Mesothelial cell of epicardium (in vitro differentiated cells): ENCODE data around the gene SMIM11. TPM values are rescaled to one million over a fixed set of nuclear protein-coding genes. Genes with fewer than 3 reads are reported as not detected.

ENCODE experiments used
- DNase-seq, 2 experiments: peaks; one replicate each; pipeline ENCODE4 v3.0.0; 2021; ENCODE audit warnings: low spot score in 2 of 2; ENCODE audit not compliant: unreplicated experiment in 2 of 2
- H3K27ac Mint-ChIP-seq: 2 replicates; pipeline ENCODE4 v1.8.0; 2021; ENCODE audit warnings: mixed read lengths
- H3K27me3 Mint-ChIP-seq: 2 replicates; pipeline ENCODE4 v1.8.0; 2021; ENCODE audit warnings: low read depth, mixed read lengths
- H3K36me3 Mint-ChIP-seq: 2 replicates; pipeline ENCODE4 v1.8.0; 2021; ENCODE audit warnings: mixed read lengths
- H3K4me1 Mint-ChIP-seq: 2 replicates; pipeline ENCODE4 v1.8.0; 2021; ENCODE audit warnings: mixed read lengths
- H3K4me3 Mint-ChIP-seq: 2 replicates; pipeline ENCODE4 v1.8.0; 2021; ENCODE audit warnings: mild to moderate bottlenecking, moderate library complexity, mixed read lengths
- H3K9me3 Mint-ChIP-seq: 2 replicates; pipeline ENCODE4 v1.8.0; 2021; ENCODE audit warnings: mixed read lengths
- total RNA-seq: library from RNA; stranded (reverse); gene quantifications from 3 replicates; pipeline ENCODE4 v1.2.1, GENCODE V29; 2021
- TF ChIP-seq, protein P1 (sequence below): fragments of 200-600 bp; sonication (generic); IDR thresholded peaks from one replicate; pipeline ENCODE4 v1.5.0; 2021; ENCODE audit warnings: antibody characterized with exemption; ENCODE audit not compliant: unreplicated experiment

Gene SMIM11
- total RNA-seq, 1 donor from 2014 or later: 16.9 TPM

DNA sequence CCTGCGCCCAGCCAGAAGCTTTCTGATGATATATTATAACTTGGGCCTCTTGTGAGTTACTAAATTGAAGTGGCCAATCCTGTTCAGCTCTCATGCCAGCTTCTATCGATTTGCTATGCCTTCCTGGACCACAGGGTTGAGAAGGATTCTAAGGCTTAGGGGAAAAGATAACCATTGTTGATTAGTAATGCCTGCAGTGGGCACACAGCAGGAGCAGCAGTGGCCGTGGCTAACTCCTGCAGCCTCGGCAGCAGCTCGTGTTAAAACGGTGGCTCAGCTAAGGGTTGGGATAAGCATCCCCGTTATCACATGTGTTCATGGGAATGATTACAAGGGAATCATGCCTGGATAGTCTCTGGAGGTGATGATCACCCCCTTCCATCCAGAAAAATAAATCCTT lies 32.0 kb upstream of the SMIM11 start:
- Mint-ChIP-seq H3K4me1 (peaks cover 12% of the 10 kb centered on the region), H3K27ac (no peak overlapping the region), H3K4me3 (no peak overlapping the region), H3K9me3 (peaks cover 3% of the 10 kb centered on the region), H3K36me3 (peaks cover 2% of the 10 kb centered on the region), H3K27me3 (no peaks in the 10 kb centered on the region)
- TF ChIP-seq, protein P1, sequence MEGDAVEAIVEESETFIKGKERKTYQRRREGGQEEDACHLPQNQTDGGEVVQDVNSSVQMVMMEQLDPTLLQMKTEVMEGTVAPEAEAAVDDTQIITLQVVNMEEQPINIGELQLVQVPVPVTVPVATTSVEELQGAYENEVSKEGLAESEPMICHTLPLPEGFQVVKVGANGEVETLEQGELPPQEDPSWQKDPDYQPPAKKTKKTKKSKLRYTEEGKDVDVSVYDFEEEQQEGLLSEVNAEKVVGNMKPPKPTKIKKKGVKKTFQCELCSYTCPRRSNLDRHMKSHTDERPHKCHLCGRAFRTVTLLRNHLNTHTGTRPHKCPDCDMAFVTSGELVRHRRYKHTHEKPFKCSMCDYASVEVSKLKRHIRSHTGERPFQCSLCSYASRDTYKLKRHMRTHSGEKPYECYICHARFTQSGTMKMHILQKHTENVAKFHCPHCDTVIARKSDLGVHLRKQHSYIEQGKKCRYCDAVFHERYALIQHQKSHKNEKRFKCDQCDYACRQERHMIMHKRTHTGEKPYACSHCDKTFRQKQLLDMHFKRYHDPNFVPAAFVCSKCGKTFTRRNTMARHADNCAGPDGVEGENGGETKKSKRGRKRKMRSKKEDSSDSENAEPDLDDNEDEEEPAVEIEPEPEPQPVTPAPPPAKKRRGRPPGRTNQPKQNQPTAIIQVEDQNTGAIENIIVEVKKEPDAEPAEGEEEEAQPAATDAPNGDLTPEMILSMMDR: no peak
- no peak for DNase-seq

DNA sequence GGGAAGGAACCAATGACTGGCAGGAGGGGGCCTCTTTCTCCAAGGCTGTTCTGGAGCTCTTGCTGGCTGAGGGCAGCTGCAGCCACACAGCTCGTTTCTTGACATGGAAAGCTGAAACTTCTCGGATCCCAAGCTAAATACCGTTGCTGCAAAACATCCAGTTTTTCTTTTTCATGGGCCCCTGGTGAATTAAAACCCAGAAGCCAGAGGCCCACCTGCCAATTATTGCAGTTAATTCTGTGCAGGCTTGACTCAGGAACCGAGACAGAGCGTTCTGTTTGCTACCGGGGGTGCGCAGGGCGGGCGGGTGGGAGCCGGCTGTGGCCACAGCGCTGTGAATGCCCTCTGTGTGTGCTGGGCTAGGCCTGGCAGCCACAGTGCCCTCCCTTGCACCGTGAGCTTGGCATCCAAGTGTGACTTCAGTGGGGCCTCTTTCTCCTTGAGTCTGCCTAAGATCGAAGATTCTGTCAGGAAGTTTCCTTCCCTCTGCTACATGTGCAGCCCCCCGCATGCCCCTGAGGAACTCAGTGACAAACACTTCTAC lies 31.4 kb upstream of the SMIM11 start:
- no peaks in the 10 kb centered on the region for H3K27me3 Mint-ChIP-seq
- peaks cover 3% of the 10 kb centered on the region for H3K9me3 Mint-ChIP-seq
- no peak overlapping the region for H3K4me3 Mint-ChIP-seq
- TF ChIP-seq, protein P1: no peak
- H3K36me3 Mint-ChIP-seq: peaks cover 2% of the 10 kb centered on the region
- no peak overlapping the region for H3K27ac Mint-ChIP-seq
- DNase-seq: no peak
- H3K4me1 Mint-ChIP-seq: peaks cover 12% of the 10 kb centered on the region

DNA sequence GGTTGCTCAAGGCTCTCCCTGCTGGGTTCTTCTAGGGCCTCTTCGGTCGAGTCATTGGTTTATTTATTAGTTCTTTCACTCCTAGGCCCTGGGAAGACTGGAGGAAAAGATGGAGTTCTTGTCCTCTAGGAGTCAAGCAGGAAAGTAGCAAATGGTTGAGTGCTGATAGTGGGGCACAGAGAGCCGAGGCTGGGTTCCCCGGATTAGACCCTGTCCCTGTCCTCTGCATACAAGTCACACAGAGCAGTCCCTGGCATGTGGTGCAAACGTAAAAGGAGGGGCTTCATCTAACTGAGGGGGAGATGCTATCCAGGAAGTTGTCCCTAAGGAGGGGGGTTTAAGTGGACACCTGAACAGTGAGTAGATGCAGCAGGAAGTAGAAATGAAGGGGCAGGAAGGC lies 30.7 kb upstream of the SMIM11 start:
- peaks cover 12% of the 10 kb centered on the region for H3K4me1 Mint-ChIP-seq
- H3K27me3 Mint-ChIP-seq: no peaks in the 10 kb centered on the region
- no peak overlapping the region for H3K27ac Mint-ChIP-seq

DNA sequence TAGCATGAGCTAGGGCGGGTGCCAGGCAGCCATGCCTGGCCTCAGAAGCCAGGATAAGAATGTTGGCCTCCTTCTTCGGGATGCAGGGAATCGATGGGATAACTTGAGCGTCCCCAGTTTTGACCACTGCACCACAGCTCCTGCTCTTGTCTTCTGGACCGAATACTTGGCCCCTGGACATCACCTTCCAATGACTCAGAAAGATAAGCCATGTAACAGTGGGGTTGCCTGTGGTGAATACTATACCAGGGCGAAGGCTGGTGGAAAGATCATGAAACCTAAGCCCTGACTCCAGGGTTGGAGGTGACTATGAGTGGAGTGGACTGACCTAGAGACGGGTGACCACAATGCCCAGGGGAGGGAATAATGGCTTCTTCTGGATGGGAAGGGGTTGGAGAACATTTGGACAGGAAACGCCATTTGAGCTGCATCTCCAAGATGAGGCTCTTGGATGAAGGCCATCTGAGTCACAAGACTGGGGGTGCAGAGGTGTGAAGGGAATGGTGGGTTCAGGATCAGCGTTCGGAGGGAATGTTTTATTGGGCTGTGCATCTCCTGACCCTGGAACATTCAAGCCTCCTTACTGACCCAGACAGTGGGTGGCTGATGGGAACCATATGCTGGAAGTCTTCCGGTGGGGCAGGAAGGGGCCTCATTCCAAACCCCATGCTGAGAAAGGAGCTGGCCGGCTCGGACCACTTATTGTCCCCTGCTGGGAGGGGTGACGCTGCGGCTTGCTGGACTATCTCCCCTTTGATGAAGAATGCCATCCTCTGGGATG lies 30.0 kb upstream of the SMIM11 start:
- Mint-ChIP-seq H3K27me3 (no peaks in the 10 kb centered on the region), H3K36me3 (peaks cover 2% of the 10 kb centered on the region), H3K4me1 (peaks cover 12% of the 10 kb centered on the region), H3K9me3 (peaks cover 3% of the 10 kb centered on the region), H3K4me3 (no peak overlapping the region), H3K27ac (no peak overlapping the region)
- no peak for DNase-seq
- TF ChIP-seq, protein P1: no peak

More for the DNA sequence above, 30.7 kb upstream of the SMIM11 start:
- TF ChIP-seq, protein P1: no peak
- H3K36me3 Mint-ChIP-seq: peaks cover 2% of the 10 kb centered on the region
- DNase-seq: no peak
- H3K4me3 Mint-ChIP-seq: no peak overlapping the region
- H3K9me3 Mint-ChIP-seq: peaks cover 3% of the 10 kb centered on the region

DNA sequence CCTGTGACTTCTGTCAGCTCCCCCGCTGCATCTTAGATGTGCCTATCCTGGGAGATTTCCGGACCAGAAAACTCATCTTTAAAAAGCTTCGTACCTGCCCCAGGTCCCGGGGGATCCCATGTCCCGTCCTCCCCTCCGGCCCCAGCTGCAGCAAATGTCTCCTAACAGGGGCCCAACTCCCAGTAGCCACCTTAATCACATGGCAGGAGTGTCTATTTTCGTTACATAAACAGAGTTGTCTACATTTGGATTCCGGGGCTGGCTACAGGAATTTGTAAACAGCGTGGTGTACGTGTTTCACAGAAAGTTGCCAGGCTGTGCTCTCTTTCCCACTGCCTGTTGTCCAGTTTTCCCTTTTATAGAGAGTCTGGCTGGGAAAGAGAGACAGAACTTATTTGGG lies 29.4 kb upstream of the SMIM11 start:
- DNase-seq: no peak
- TF ChIP-seq, protein P1: no peak
- Mint-ChIP-seq H3K9me3 (peaks cover 3% of the 10 kb centered on the region), H3K4me3 (no peak overlapping the region), H3K36me3 (peaks cover 2% of the 10 kb centered on the region), H3K27ac (no peak overlapping the region), H3K27me3 (no peaks in the 10 kb centered on the region), H3K4me1 (peaks cover 12% of the 10 kb centered on the region)
